HL-60 (cell line): ENCODE data around the gene AKT2.

ENCODE experiments used
- DNase-seq, 2 experiments: peaks; one replicate each; pipeline ENCODE4 v3.0.0-alpha.2; 2010 to 2020; ENCODE audit warnings: low read depth in 1 of 2, low spot score in 1 of 2
- H3K27ac ChIP-seq: fragments of 250-450 bp; sonication (Bioruptor Pico); replicated peaks from 2 replicates; pipeline ENCODE4 v1.5.1; 2020; ENCODE audit warnings: mild to moderate bottlenecking, moderate library complexity
- H3K27me3 ChIP-seq: fragments of 250-450 bp; sonication (Bioruptor Pico); 2 replicates; pipeline ENCODE4 v1.5.1; 2021; ENCODE audit warnings: mild to moderate bottlenecking, moderate library complexity; ENCODE audit not compliant: insufficient read depth, poor library complexity, severe bottlenecking
- H3K4me3 ChIP-seq: replicated peaks from 2 replicates; pipeline ENCODE4 v1.5.1; 2011; ENCODE audit warnings: mild to moderate bottlenecking, control low read depth, low read length; ENCODE audit not compliant: insufficient read depth
- GABPA ChIP-seq: IDR thresholded peaks from 2 replicates; pipeline ENCODE4 v1.6.1; 2012; ENCODE audit warnings: low read depth
- POLR2AphosphoS5 ChIP-seq: IDR thresholded peaks from 2 replicates; pipeline ENCODE4 v1.6.1; 2012; ENCODE audit warnings: low read depth
- REST ChIP-seq: IDR thresholded peaks from 2 replicates; pipeline ENCODE4 v1.6.1; 2012; ENCODE audit warnings: low read depth; ENCODE audit not compliant: insufficient replicate concordance
- SPI1 ChIP-seq: IDR thresholded peaks from 2 replicates; pipeline ENCODE4 v1.6.1; 2012; ENCODE audit warnings: low read depth, mild to moderate bottlenecking, borderline replicate concordance
- TF ChIP-seq, protein P1 (sequence below): IDR thresholded peaks from one replicate; pipeline ENCODE4 v1.5.1; 2011; ENCODE audit warnings: low read length, control low read depth, inconsistent platforms; ENCODE audit not compliant: insufficient read depth

The AKT2 gene

GRCh38 chr19:40213251-40213829 is 71.8 kb downstream of the AKT2 start:
- Histone ChIP-seq H3K4me3 (no peak overlapping the region), H3K27me3 (peaks cover 16% of the 10 kb centered on the region), H3K27ac (no peak overlapping the region)
- DNase-seq = no peak
- TF ChIP-seq REST = no peak
- no peak for TF ChIP-seq SPI1
- TF ChIP-seq, protein P1, sequence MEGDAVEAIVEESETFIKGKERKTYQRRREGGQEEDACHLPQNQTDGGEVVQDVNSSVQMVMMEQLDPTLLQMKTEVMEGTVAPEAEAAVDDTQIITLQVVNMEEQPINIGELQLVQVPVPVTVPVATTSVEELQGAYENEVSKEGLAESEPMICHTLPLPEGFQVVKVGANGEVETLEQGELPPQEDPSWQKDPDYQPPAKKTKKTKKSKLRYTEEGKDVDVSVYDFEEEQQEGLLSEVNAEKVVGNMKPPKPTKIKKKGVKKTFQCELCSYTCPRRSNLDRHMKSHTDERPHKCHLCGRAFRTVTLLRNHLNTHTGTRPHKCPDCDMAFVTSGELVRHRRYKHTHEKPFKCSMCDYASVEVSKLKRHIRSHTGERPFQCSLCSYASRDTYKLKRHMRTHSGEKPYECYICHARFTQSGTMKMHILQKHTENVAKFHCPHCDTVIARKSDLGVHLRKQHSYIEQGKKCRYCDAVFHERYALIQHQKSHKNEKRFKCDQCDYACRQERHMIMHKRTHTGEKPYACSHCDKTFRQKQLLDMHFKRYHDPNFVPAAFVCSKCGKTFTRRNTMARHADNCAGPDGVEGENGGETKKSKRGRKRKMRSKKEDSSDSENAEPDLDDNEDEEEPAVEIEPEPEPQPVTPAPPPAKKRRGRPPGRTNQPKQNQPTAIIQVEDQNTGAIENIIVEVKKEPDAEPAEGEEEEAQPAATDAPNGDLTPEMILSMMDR = no peak
- no peak for TF ChIP-seq GABPA
- no peak for TF ChIP-seq POLR2AphosphoS5

DNA sequence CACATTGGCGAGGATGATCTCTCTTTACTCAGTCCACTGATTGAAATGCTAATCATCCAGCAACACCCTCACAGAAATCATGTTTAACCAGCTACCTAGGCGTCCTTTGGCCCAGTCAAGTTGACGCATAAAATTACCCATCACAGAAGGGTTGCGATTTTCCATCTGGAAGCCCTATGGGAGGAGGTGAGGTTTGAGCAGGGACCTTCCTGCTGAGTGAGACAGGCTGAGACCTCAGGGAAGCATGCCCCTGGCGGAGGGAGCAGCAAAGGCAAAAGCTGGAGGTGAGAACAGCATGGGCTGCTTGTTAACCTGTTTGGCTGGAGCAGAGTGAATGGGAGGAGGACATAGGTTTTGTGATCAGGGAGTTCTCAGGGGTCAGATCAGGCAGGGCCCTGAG is 74.3 kb downstream of the AKT2 start:
- H3K27me3 ChIP-seq = peaks cover 2% of the 10 kb centered on the region
- TF ChIP-seq GABPA = no peak
- no peak for TF ChIP-seq POLR2AphosphoS5
- TF ChIP-seq, protein P1 = no peak
- no peak for TF ChIP-seq SPI1
- no peak overlapping the region for H3K27ac ChIP-seq

DNA sequence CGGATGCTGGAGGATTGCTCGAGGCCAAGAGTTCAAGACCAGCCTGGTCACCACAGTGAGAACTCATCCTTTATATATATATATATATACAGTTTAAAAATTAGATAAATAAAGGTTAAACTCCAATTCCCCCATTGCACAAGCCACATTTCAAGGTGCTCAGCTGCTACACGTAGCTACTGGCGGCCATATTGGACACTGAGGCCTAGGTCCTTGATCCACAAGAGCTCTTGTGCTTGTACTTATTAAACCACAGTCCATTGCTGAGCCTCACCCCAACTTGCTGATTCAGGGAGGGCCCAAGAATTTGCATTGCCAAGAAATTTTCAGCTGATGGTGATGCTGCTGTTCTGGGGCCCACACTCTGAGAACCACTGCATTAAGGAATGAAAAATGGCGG is 76.5 kb downstream of the AKT2 start:
- no peak overlapping the region for H3K4me3 ChIP-seq
- TF ChIP-seq GABPA (no peak), SPI1 (no peak), REST (no peak), POLR2AphosphoS5 (no peak)
- TF ChIP-seq, protein P1 = no peak
- no peak overlapping the region for H3K27ac ChIP-seq
- DNase-seq = no peak
- no peaks in the 10 kb centered on the region for H3K27me3 ChIP-seq

More for the DNA sequence above, 74.3 kb downstream of the AKT2 start:
- no peak for DNase-seq
- no peak overlapping the region for H3K4me3 ChIP-seq

DNA sequence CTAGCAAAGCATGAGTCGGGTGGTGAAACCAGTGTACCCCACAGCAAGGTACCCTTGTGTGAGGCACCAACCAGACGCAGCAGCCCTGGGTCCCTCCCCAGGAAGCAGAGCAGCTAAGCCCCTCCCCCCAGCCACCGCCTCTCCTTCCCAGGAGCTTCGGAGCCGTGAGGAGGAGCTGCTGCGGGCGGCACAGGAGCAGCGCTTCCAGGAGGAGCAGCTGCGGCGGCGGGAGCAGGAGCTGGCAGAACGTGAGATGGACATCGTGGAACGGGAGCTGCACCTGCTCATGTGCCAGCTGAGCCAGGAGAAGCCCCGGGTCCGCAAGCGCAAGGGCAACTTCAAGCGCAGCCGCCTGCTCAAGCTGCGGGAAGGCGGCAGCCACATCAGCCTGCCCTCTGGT is 79.4 kb downstream of the AKT2 start:
- no peak overlapping the region for H3K4me3 ChIP-seq
- H3K27me3 ChIP-seq = no peaks in the 10 kb centered on the region
- H3K27ac ChIP-seq = no peak overlapping the region
- no peak for TF ChIP-seq GABPA
- no peak for DNase-seq
